ENCODE results near the gene THRAP3. TPM values are rescaled to one million over a fixed set of nuclear protein-coding genes. Genes with fewer than 3 reads are reported as not detected.
A peak's percentile ranks its signal among the peaks of the same experiment; 100 is the strongest.

THRAP3 gene
- polyA plus RNA-seq, 1 of the 3 experiments (the other 2 are of a cell fraction): 33.7 TPM

DNA sequence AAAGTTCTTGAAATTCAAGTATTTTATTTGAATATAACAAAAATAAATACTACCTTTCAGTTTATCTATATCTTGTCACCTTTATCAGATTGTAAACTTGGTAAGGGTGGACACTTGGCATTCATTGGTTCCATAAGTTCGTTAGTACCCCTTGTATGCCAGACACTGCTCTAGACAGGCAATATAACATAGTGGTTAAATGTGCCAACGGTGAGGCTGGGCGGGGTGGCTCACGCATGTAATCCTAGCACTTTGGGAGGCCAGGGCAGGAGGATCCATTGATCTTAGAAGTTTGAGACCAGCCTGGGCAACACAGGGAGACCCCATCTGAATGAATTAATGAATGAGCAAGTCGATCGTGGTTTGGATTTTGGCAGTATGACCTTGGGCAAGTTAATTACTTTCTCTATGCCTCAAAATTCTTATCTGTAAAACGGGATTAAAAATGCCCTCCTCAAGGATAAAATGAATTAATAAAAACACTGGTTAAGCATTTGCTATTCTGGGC lies 55.6 kb downstream of the THRAP3 start:
- 87% methylated on average over 7 of the region's 7 CpGs for WGBS (ENCODE audit: low lambda C conversion rate)
- Histone ChIP-seq H3K4me3 (ENCODE audit: low read depth in 2 of 2, low read length in 1 of 2) (no peak overlapping the region), H3K9me2 (no peaks in the 10 kb centered on the region), H3K27me3 (ENCODE audit: insufficient read depth) (no peaks in the 10 kb centered on the region), H3K36me3 (replicated peaks in 1 of 2; ENCODE audit: control insufficient read depth in 1 of 2, insufficient read depth in 2 of 2, low read length in 1 of 2) (peaks cover 13 to 26% of the 10 kb centered on the region in 2 experiments), H2AFZ (ENCODE audit: low read depth) (no peak overlapping the region), H3K9ac (no peak overlapping the region), H3K9me3 (no peaks in the 10 kb centered on the region), H3K79me2 (ENCODE audit: insufficient read depth) (peaks cover 80% of the 10 kb centered on the region), H4K20me1 (ENCODE audit: insufficient read depth) (peaks cover 77% of the 10 kb centered on the region), H3K27ac (ENCODE audit: low read depth in 2 of 2, low read length in 1 of 2) (peak overlapping the region in 1 of 2 experiments; percentile 20; a peak in 2 of 4 replicates), H3F3A (replicated peaks; ENCODE audit: insufficient read depth) (peaks cover 42% of the 10 kb centered on the region), H3K4me2 (no peak overlapping the region), H3K4me1 (ENCODE audit: control insufficient read depth in 1 of 2, insufficient read depth in 2 of 2, low read depth in 1 of 2, low read length in 1 of 2) (peaks cover 0 to 24% of the 10 kb centered on the region in 2 experiments; a peak in 3 of 4 replicates)
- POLR2A ChIA-PET: no interaction called here
- CTCF ChIA-PET: interaction anchor here (0.8 to 1.6 kb wide), 4 partner anchors 17 to 130 kb away, joined by 3 read pairs; partner anchors contain the start of gene TRAPPC3
- DNase-seq: no peak
- TF ChIP-seq GATA2 (CRISPR knock-in tag; IDR thresholded peaks at IDR 0.05) (no peak), TEAD4 (IDR thresholded peaks at IDR 0.05; ENCODE audit: borderline replicate concordance, insufficient read depth) (no peak), SIN3A (IDR thresholded peaks at IDR 0.05; ENCODE audit: borderline replicate concordance, low read depth, low read length) (no peak), FOXJ3 (CRISPR knock-in tag; IDR thresholded peaks at IDR 0.05) (no peak), RAD21 (IDR thresholded peaks at IDR 0.05; ENCODE audit: low read length) (no peak), RCOR1 (IDR thresholded peaks at IDR 0.05; ENCODE audit: low read length) (no peak), EZH2phosphoT487 (IDR thresholded peaks at IDR 0.05; ENCODE audit: borderline replicate concordance, low read depth) (no peak), NFIC (IDR thresholded peaks at IDR 0.05; ENCODE audit: borderline replicate concordance) (no peak), FOSL2 (IDR thresholded peaks at IDR 0.05; ENCODE audit: borderline replicate concordance, low read depth) (no peak), YY1 (IDR thresholded peaks at IDR 0.05; ENCODE audit: low read depth) (no peak), SMC3 (IDR thresholded peaks at IDR 0.05; ENCODE audit: low read depth, low read length) (no peak)
- TF ChIP-seq, protein P1, sequence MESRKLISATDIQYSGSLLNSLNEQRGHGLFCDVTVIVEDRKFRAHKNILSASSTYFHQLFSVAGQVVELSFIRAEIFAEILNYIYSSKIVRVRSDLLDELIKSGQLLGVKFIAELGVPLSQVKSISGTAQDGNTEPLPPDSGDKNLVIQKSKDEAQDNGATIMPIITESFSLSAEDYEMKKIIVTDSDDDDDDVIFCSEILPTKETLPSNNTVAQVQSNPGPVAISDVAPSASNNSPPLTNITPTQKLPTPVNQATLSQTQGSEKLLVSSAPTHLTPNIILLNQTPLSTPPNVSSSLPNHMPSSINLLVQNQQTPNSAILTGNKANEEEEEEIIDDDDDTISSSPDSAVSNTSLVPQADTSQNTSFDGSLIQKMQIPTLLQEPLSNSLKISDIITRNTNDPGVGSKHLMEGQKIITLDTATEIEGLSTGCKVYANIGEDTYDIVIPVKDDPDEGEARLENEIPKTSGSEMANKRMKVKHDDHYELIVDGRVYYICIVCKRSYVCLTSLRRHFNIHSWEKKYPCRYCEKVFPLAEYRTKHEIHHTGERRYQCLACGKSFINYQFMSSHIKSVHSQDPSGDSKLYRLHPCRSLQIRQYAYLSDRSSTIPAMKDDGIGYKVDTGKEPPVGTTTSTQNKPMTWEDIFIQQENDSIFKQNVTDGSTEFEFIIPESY (IDR thresholded peaks at IDR 0.05; ENCODE audit: borderline replicate concordance, low read depth): no peak
- TF ChIP-seq, protein P2, sequence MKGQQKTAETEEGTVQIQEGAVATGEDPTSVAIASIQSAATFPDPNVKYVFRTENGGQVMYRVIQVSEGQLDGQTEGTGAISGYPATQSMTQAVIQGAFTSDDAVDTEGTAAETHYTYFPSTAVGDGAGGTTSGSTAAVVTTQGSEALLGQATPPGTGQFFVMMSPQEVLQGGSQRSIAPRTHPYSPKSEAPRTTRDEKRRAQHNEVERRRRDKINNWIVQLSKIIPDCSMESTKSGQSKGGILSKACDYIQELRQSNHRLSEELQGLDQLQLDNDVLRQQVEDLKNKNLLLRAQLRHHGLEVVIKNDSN (IDR thresholded peaks at IDR 0.05; ENCODE audit: borderline replicate concordance, low read depth): no peak
- TF ChIP-seq, protein P3, sequence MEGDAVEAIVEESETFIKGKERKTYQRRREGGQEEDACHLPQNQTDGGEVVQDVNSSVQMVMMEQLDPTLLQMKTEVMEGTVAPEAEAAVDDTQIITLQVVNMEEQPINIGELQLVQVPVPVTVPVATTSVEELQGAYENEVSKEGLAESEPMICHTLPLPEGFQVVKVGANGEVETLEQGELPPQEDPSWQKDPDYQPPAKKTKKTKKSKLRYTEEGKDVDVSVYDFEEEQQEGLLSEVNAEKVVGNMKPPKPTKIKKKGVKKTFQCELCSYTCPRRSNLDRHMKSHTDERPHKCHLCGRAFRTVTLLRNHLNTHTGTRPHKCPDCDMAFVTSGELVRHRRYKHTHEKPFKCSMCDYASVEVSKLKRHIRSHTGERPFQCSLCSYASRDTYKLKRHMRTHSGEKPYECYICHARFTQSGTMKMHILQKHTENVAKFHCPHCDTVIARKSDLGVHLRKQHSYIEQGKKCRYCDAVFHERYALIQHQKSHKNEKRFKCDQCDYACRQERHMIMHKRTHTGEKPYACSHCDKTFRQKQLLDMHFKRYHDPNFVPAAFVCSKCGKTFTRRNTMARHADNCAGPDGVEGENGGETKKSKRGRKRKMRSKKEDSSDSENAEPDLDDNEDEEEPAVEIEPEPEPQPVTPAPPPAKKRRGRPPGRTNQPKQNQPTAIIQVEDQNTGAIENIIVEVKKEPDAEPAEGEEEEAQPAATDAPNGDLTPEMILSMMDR (IDR thresholded peaks at IDR 0.05): no peak
- TF ChIP-seq, protein P4, sequence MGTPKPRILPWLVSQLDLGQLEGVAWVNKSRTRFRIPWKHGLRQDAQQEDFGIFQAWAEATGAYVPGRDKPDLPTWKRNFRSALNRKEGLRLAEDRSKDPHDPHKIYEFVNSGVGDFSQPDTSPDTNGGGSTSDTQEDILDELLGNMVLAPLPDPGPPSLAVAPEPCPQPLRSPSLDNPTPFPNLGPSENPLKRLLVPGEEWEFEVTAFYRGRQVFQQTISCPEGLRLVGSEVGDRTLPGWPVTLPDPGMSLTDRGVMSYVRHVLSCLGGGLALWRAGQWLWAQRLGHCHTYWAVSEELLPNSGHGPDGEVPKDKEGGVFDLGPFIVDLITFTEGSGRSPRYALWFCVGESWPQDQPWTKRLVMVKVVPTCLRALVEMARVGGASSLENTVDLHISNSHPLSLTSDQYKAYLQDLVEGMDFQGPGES (IDR thresholded peaks at IDR 0.05; ENCODE audit: low read depth, low read length): no peak
- TF ChIP-seq, protein P5, sequence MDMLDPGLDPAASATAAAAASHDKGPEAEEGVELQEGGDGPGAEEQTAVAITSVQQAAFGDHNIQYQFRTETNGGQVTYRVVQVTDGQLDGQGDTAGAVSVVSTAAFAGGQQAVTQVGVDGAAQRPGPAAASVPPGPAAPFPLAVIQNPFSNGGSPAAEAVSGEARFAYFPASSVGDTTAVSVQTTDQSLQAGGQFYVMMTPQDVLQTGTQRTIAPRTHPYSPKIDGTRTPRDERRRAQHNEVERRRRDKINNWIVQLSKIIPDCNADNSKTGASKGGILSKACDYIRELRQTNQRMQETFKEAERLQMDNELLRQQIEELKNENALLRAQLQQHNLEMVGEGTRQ (IDR thresholded peaks at IDR 0.05; ENCODE audit: borderline replicate concordance, low read depth, low read length): no peak
